ENCODE data around the gene TAF4.

Gene TAF4

GRCh38 chr20:62055106-62055861 lies 10.4 kb downstream of the TAF4 start:
- DNase-seq = no peak

DNA sequence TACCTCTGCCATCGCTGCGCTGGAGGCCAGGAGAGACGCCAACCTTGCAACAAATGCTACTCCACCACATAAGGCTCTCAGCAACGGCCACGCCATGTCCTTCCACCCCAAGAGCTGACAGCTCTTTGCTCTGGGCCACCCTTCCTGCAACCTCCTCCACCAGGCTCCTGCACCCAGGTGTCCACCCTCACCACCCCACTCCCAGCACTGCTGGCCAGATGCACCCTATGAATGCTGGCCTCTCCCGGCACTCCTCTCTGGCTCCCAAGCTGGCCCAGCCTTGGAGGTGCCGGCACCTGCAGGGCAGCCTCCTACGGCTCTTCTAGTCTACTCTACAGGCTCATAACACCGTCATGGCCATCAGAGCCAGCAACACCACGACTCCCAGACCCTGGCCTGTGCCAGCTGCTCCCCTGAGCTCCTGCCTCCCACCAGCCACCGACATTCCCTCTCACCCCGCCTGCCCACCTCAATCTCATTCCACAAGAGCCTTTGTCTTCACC lies 11.2 kb downstream of the TAF4 start:
- no peak for DNase-seq

- DNase-seq = no peak
These were observed 12.1 kb downstream of the TAF4 start for GRCh38 chr20:62053465-62054196.

- DNase-seq = no peak
These were observed 12.7 kb downstream of the TAF4 start for GRCh38 chr20:62052842-62053464.

DNA sequence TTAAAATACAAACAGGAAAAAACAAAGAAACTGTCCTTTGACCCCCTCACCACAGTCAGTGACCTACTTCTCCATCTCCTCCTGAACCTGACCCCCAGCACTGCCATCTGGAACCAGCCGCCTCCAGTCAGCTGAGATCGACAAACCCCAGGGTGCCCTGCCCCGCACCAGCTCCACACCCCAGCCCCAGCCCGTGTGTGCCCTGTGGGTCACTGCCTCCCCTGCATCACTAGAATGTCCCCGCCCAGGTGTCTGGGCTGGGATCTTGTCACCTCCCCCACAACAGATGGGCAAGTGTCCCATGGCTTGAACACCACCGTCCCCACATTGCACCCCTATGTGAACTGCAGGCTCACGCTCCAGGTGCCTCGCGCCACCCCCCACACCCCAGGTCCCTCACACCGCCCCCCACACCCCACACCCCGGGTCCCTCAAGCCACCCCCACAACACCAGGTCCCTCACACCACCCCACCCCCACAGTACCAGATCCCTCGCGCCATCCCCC lies 13.3 kb downstream of the TAF4 start:
- no peak for DNase-seq

GRCh38 chr20:62051546-62052255 lies 14.0 kb downstream of the TAF4 start:
- no peak for DNase-seq

- no peak for DNase-seq
These were observed 14.5 kb downstream of the TAF4 start for GRCh38 chr20:62051144-62051543.

- no peak for DNase-seq
These were observed 15.2 kb downstream of the TAF4 start for GRCh38 chr20:62050166-62051120.

- no peak for DNase-seq
These were observed 16.1 kb downstream of the TAF4 start for GRCh38 chr20:62049342-62050165.

DNA sequence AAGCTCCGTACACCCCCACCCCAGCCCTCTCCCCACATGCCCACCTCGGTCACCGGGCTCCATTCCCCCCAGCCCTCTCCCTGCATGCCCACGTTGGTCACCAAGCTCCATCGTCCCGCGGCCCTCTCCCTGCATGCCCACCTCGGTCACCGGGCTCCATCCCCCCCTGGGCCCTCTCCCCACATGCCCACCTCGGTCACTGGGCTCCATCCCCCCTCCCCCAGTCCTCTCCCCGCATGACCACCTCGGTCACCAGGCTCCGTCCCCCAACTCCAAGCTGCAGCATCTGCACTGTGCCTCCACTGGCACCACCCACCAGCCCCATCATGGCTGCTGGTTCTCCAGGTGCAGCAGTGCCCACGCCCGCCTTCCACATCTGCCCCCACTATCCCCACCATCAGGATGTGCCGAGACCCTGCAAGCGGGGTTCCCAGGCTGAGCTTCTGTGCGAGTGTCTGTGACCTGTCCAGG lies 16.8 kb downstream of the TAF4 start:
- no peak for DNase-seq

DNA sequence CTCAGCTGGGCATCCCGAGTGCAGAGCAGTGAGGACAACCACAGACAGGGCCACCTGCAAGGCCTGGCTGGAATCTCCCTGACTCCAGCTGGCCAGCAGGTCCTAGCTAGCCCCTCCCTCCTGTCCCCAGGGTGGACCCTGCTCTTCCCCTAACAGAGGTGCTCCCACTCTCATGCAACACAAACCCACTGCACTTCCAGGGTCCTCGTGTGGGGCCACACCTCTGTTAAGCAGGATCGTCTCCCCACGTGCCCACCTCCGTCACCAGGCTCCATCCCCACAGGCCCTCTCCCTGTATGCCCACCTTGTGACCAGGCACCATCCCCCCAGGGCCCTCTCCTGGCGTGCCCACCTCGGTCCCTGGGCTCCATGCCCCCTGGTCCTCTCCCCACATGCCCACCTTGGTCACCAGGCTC lies 17.3 kb downstream of the TAF4 start:
- no peak for DNase-seq

DNA sequence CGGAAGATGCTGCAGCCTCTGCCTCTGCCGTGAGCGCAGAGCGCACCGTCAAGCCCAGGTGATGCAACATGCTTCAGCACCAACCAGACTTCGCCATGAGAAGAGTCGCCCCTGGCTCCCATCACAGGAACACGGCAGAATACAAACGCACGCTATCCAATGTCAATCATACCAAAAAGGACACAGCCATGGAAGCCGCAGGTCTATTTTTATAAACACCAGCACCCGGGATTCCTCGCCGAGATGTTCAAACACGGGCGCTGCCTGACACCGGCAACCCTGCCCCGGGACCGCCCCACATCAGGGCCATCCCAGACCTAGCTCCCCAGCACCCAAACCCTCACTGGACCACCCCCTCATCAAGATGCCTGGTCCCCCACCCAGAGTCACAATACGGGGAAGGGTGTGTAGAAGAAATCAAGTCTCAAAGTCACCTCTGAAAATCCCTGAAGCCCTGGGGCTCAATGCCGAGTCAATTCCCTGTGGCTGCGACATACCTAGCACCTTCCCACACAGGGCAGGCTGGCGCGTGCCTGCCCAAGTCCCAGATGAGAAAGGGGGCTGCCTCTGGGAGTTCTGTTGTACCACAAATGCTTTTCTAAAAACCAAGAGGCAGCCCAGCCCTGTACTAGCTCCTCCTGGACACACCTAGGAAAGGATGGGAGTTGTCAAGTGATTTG lies 17.9 kb downstream of the TAF4 start:
- no peak for DNase-seq

- DNase-seq = no peak
These were observed 19.2 kb downstream of the TAF4 start for GRCh38 chr20:62046431-62046830.

DNA sequence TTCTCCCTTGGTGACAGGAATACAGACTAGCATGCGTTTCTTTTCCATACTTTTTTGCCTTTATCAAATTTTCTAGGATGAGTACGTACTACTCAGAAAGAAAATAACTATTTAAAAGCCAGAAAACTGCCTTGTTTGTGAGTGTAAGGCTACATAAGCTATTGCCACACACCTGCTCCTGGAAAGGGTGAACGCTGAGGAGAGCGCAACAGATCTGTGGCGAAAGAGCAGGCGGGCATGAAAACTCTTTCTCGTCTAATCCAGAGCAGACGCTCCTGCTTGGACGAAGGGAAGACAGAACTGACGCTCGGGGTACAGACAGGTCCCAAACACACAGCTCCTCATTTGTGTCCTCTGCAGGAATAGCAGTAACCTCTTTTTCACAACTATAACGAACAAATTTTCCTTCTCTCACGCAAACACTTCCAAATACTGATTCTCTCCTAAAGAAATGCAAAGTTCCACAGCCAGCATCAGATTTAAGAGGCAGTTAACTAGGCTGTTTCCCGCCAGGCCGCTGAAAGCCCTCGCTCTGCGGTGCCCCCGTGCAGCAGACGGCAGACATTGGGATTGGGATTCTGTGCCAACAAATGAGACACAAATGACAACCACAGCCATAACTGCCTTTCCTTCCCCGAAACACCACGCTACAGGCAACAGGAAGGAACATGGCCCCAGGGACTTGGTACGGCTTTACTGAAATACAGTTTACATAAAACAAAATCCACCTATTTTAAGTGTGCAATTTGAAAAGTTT lies 20.0 kb downstream of the TAF4 start:
- no peak for DNase-seq

GRCh38 chr20:62045118-62045517 lies 20.6 kb downstream of the TAF4 start:
- DNase-seq = no peak

DNA sequence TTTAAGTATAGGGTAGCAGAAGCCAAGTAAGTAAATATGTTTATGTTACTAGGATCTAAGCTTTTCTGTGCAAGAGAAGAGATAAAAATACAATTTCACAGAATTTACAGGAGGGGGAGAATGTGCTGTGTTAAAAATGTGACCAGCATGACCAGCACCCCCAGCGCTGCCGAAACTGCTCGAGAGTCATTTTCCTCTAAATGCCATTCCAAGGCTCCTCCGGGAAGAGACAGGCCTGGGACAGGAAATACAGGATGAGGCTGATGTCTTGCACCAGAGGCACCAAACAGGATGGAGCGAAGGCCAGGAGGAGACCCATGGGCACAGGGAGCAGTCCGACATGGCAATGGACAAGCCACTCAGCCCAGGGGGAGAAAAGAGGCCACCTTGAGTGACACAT lies 21.1 kb downstream of the TAF4 start:
- no peak for DNase-seq

- DNase-seq = no peak
These were observed 22.4 kb downstream of the TAF4 start for GRCh38 chr20:62043131-62043914.

Data from left hindlimb (tissue), 1 donor.